Thyroid gland (tissue), 4 donors: ENCODE measurements around the gene ATG14. TPM values are rescaled to one million over a fixed set of nuclear protein-coding genes. Genes with fewer than 3 reads are reported as not detected.
"Not testable (repeated sequence)": the region's sequence is repeated elsewhere in the genome, so short reads cannot be mapped to it uniquely, and the experiment has no call there.

Source experiments
- DNase-seq, 2 donors: peaks; one replicate each; pipeline ENCODE4 v3.0.0-alpha.2; 2019
- H3K27ac ChIP-seq, 3 donors: fragments of 200-600 bp; sonication (generic); 1 replicate in 2 of 3; 2 replicates in 1 of 3; pipeline ENCODE4 v1.5.1; 2016 to 2019; ENCODE audit warnings: mild to moderate bottlenecking in 1 of 3, moderate library complexity in 1 of 3
- H3K27me3 ChIP-seq: fragments of 200-600 bp; sonication (generic); one replicate; pipeline ENCODE4 v1.5.1; 2019
- H3K36me3 ChIP-seq, 2 donors: fragments of 200-600 bp; sonication (generic); one replicate each; pipeline ENCODE4 v1.5.1; 2016 to 2019
- H3K4me1 ChIP-seq, 2 donors: fragments of 200-600 bp; sonication (generic); one replicate each; pipeline ENCODE4 v1.5.1; 2017 to 2019
- H3K4me3 ChIP-seq, 3 donors: fragments of 200-600 bp; sonication (generic); replicated peaks in 1 of 3; 1 replicate in 2 of 3; 2 replicates in 1 of 3; pipeline ENCODE4 v1.5.1; 2016; ENCODE audit warnings: mild to moderate bottlenecking in 1 of 3
- H3K9me3 ChIP-seq: fragments of 200-600 bp; sonication (generic); one replicate; pipeline ENCODE4 v1.5.1; 2017
- POLR2A ChIP-seq, 2 donors: fragments of 450-650 bp; IDR thresholded peaks; one replicate each; pipeline ENCODE4 v1.6.1; 2017; ENCODE audit warnings: antibody characterized with exemption in 2 of 2, mild to moderate bottlenecking in 2 of 2, moderate library complexity in 1 of 2
- WGBS, 2 donors: methylation state at CpG; one replicate each; pipeline ENCODE4 v1.1.5; 2017; 5-methylcytosine and 5-hydroxymethylcytosine counted together
- intact Hi-C: fragments of 100-400 bp; cut with DNase I; formaldehyde crosslinking; loops from one replicate; pipeline ENCODE4 v1.15.1; 2023
- total RNA-seq, 4 donors: library from RNA; depleted of rRNA; stranded (reverse); fragments of >200 nt; gene quantifications; one replicate each; pipeline ENCODE4 v1.2.3, GENCODE V29; 2016
- TF ChIP-seq, protein P1 (sequence below), 6 experiments: fragments of 200-600 bp in 3 of 6; fragments of 450-650 bp in 3 of 6; sonication (generic) in 3 of 6; IDR thresholded peaks; one replicate each; pipeline ENCODE4 v1.5.1; 2016 to 2019; ENCODE audit warnings: antibody characterized with exemption in 6 of 6, mild to moderate bottlenecking in 2 of 6, inconsistent platforms in 1 of 6, moderate library complexity in 1 of 6

ATG14 gene
- total RNA-seq, 4 donors from 2014 or later: 13.3 to 22.2 (median 19.1) TPM

DNA sequence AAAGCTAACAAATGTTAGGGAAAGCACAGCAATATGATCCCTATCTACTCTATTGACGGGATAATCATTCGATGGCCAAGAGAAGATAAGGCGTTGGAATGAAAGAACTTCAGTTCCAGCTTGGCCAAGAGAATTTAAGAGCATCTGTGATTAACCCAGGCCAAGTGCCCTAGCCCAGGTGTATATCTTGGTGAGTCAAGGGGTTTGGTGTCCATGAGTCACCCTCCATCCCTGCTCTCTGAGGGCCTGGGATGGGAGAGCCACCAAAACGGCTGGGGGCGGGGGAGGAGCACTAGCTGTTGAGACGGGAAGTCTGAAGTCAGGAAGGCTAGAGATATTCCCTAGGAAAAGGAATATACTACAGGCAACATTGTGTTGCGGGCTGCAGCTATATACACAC, 15.8 kb upstream of the ATG14 start:
- DNase-seq: no peak
- 64 to 65% methylated on average over 7 of the region's 7 CpGs for WGBS, 2 donors
- peaks cover 2 to 5% of the 10 kb centered on the region in 2 donors for H3K4me1 ChIP-seq
- no peaks in the 10 kb centered on the region for H3K9me3 ChIP-seq
- intact Hi-C loops: no loop called here
- H3K36me3 ChIP-seq: no peaks in the 10 kb centered on the region
- H3K4me3 ChIP-seq: no peak overlapping the region
- H3K27ac ChIP-seq: no peak overlapping the region
- TF ChIP-seq, protein P1, sequence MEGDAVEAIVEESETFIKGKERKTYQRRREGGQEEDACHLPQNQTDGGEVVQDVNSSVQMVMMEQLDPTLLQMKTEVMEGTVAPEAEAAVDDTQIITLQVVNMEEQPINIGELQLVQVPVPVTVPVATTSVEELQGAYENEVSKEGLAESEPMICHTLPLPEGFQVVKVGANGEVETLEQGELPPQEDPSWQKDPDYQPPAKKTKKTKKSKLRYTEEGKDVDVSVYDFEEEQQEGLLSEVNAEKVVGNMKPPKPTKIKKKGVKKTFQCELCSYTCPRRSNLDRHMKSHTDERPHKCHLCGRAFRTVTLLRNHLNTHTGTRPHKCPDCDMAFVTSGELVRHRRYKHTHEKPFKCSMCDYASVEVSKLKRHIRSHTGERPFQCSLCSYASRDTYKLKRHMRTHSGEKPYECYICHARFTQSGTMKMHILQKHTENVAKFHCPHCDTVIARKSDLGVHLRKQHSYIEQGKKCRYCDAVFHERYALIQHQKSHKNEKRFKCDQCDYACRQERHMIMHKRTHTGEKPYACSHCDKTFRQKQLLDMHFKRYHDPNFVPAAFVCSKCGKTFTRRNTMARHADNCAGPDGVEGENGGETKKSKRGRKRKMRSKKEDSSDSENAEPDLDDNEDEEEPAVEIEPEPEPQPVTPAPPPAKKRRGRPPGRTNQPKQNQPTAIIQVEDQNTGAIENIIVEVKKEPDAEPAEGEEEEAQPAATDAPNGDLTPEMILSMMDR (IDR thresholded peaks at IDR 0.05): no peak
- TF ChIP-seq POLR2A (IDR thresholded peaks at IDR 0.05): no peak
- no peaks in the 10 kb centered on the region for H3K27me3 ChIP-seq

DNA sequence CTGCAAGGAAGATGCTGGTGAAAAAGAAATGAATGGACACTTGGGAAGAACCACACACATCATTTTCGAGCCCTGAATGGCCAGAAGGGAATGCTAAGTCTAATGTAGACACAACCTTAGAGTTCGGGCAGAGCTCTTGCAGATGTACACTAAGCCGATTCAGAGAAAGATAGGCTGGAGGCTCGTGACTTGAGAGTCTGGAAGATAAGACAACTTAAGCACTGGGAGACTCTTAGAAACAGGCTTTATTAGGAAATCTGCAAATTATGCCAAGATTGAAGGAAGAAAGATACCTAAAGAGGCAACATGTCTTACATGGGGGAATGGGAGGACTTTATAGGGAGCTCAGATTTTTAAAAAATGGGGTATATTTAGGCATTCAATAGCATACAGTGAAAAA, 15.3 kb upstream of the ATG14 start:
- H3K4me3 ChIP-seq: no peak overlapping the region
- H3K9me3 ChIP-seq: no peaks in the 10 kb centered on the region
- TF ChIP-seq POLR2A (IDR thresholded peaks at IDR 0.05): no peak
- TF ChIP-seq, protein P1 (IDR thresholded peaks at IDR 0.05): no peak
- intact Hi-C loops: no loop called here
- 77 to 79% methylated on average over 4 of the region's 4 CpGs for WGBS, 2 donors
- DNase-seq: no peak
- peaks cover 2 to 5% of the 10 kb centered on the region in 2 donors for H3K4me1 ChIP-seq
- H3K27me3 ChIP-seq: no peaks in the 10 kb centered on the region
- no peaks in the 10 kb centered on the region for H3K36me3 ChIP-seq
- H3K27ac ChIP-seq: no peak overlapping the region

DNA sequence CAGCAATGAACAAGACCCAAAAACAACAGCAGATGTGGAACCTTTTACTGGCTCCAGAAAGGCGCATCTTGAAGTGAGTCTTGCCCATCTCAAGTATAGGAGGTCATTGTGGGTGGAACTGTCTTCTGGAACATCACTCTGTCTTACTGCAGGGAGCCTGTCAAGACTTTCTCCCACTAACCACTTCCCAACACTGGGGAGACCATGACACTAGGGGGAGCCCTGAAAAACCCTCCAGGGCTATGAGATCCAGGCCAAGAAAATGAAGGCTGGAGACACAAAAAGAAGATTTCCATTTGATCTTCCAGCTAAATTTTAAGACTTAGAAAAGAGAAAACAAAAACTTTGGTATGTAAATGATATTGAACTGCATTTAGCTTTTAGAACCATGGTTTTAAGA, 13.5 kb upstream of the ATG14 start:
- peaks cover 0 to 2% of the 10 kb centered on the region in 2 donors for H3K4me1 ChIP-seq
- H3K36me3 ChIP-seq: no peaks in the 10 kb centered on the region
- no peaks in the 10 kb centered on the region for H3K27me3 ChIP-seq
- TF ChIP-seq POLR2A (IDR thresholded peaks at IDR 0.05): no peak
- TF ChIP-seq, protein P1 (IDR thresholded peaks at IDR 0.05): no peak
- H3K4me3 ChIP-seq: no peak overlapping the region
- H3K9me3 ChIP-seq: no peaks in the 10 kb centered on the region
- 88 to 97% methylated on average over 1 of the region's 1 CpG for WGBS, 2 donors
- no peak for DNase-seq
- H3K27ac ChIP-seq: no peak overlapping the region
- intact Hi-C loops: no loop called here

DNA sequence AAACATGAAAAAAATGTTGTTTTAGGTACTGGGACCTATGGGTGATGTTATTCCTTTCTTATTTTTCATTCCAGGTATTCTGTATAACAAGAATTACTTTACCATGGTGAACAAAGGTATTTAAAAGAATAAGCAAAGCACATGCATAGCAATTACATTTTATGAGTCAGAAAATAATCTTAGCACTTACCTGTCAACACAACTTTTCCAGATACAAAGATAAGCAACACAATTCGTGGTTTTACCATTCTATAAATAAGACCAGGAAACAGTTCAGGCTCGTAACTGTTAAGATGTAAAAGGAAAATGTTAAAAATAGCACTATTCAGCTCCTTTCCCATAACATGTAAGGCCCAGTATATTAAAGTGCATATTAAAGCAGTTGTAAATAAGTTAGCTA, 12.3 kb upstream of the ATG14 start:
- DNase-seq: no peak
- WGBS, 2 donors: 47 to 49% methylated on average over 2 of the region's 2 CpGs
- intact Hi-C loops: no loop called here
- Histone ChIP-seq H3K4me3 (no peak overlapping the region), H3K9me3 (no peaks in the 10 kb centered on the region), H3K4me1 (no peaks in the 10 kb centered on the region), H3K27ac (no peak overlapping the region), H3K27me3 (no peaks in the 10 kb centered on the region), H3K36me3 (no peaks in the 10 kb centered on the region)
- TF ChIP-seq, protein P1 (IDR thresholded peaks at IDR 0.05): no peak
- no peak for TF ChIP-seq POLR2A (IDR thresholded peaks at IDR 0.05)

DNA sequence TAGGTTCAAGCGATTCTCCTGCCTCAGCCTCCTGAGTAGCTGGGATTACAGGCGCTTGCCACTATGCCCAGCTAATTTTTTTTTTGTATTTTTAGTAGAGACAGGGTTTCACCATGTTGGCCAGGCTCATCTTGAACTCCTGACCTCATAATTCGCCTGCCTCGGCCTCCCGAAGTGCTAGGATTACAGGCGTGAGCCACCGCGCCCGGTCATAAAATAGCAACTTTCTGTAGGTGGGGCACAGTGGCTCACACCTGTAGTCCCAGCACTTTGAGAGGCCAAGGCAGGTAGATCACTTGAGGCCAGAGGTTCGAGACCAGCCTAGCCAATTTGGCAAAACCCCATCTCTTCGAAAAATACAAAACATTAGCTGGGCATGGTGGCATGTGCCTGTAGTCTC, 10.7 kb upstream of the ATG14 start:
- H3K27ac ChIP-seq, H3K4me1 ChIP-seq, H3K9me3 ChIP-seq, DNase-seq, intact Hi-C loops, H3K4me3 ChIP-seq, H3K27me3 ChIP-seq, H3K36me3 ChIP-seq: not testable (repeated sequence)
- WGBS, 2 donors: 91 to 93% methylated on average over 11 of the region's 11 CpGs

DNA sequence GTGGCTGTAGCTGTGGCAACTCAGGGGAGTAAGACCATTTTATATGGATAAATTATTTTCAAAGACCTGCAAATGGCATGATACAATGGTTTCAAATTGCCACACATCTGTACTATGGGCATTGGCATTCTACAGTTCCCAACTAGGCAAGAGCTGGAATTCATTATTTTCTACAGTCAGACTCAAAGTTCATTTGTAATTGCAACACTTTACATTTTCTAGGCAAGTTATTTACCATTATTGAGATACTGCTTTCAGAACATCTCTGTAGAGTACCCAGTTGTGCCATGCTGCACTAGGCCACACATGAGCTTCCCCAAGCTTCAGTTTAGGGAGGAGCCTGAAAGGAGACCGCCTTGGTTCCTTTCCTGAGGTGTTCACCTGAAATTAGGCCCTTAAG, 8.0 kb upstream of the ATG14 start:
- no peaks in the 10 kb centered on the region for H3K4me1 ChIP-seq
- no peaks in the 10 kb centered on the region for H3K27me3 ChIP-seq
- TF ChIP-seq, protein P1 (IDR thresholded peaks at IDR 0.05): no peak
- no peak for TF ChIP-seq POLR2A (IDR thresholded peaks at IDR 0.05)
- no peak overlapping the region for H3K27ac ChIP-seq
- no peak for DNase-seq
- H3K4me3 ChIP-seq: no peak overlapping the region
- no peaks in the 10 kb centered on the region for H3K9me3 ChIP-seq
- H3K36me3 ChIP-seq: no peaks in the 10 kb centered on the region
- intact Hi-C loops: no loop called here
- WGBS, 2 donors: 95 to 100% methylated on average over 1 of the region's 1 CpG
